ENCODE results near the gene COL1A1.

The COL1A1 gene

GRCh38 chr17:50201276-50201854, at the start of gene COL1A1:
COL1A1 (minus strand) TSS chr17:50201631; CDS start chr17:50201513, 118 bp downstream.
- DNase-seq = no peak

GRCh38 chr17:50248255-50248654, 46.8 kb upstream of the COL1A1 start:
- DNase-seq = no peak

GRCh38 chr17:50244771-50245170, 43.3 kb upstream of the COL1A1 start:
- no peak for DNase-seq

- no peak for DNase-seq
Observed at GRCh38 chr17:50241431-50241830, 40.0 kb upstream of the COL1A1 start.

GRCh38 chr17:50240851-50241250, 39.4 kb upstream of the COL1A1 start:
- DNase-seq = no peak

- DNase-seq = no peak
Observed at GRCh38 chr17:50239937-50240336, 38.5 kb upstream of the COL1A1 start.

GRCh38 chr17:50238601-50239280, 37.3 kb upstream of the COL1A1 start:
- no peak for DNase-seq

- no peak for DNase-seq
Observed at GRCh38 chr17:50237901-50238300, 36.5 kb upstream of the COL1A1 start.

- DNase-seq = no peak
Observed at GRCh38 chr17:50234581-50234980, 33.1 kb upstream of the COL1A1 start.

- DNase-seq = no peak
Observed at GRCh38 chr17:50225701-50226240, 24.3 kb upstream of the COL1A1 start.

- DNase-seq = no peak
Observed at GRCh38 chr17:50222922-50223321, 21.5 kb upstream of the COL1A1 start.

- DNase-seq = no peak
Observed at GRCh38 chr17:50221864-50222545, 20.6 kb upstream of the COL1A1 start.

GRCh38 chr17:50221266-50221863, 19.9 kb upstream of the COL1A1 start:
- no peak for DNase-seq

- DNase-seq = no peak
Observed at GRCh38 chr17:50220811-50221210, 19.4 kb upstream of the COL1A1 start.

GRCh38 chr17:50219939-50220465, 18.6 kb upstream of the COL1A1 start:
- no peak for DNase-seq

GRCh38 chr17:50219342-50219741, 17.9 kb upstream of the COL1A1 start:
- DNase-seq = no peak

GRCh38 chr17:50218771-50219315, 17.4 kb upstream of the COL1A1 start:
- DNase-seq = no peak

GRCh38 chr17:50218071-50218759, 16.8 kb upstream of the COL1A1 start:
- DNase-seq = no peak

- DNase-seq = no peak
Observed at GRCh38 chr17:50217591-50217990, 16.2 kb upstream of the COL1A1 start.

- no peak for DNase-seq
Observed at GRCh38 chr17:50214976-50215760, 13.7 kb upstream of the COL1A1 start.

All from activated CD4-positive, CD25-positive, alpha-beta regulatory T cell (primary cell).